ENCODE data around the gene PRCD.

DNA sequence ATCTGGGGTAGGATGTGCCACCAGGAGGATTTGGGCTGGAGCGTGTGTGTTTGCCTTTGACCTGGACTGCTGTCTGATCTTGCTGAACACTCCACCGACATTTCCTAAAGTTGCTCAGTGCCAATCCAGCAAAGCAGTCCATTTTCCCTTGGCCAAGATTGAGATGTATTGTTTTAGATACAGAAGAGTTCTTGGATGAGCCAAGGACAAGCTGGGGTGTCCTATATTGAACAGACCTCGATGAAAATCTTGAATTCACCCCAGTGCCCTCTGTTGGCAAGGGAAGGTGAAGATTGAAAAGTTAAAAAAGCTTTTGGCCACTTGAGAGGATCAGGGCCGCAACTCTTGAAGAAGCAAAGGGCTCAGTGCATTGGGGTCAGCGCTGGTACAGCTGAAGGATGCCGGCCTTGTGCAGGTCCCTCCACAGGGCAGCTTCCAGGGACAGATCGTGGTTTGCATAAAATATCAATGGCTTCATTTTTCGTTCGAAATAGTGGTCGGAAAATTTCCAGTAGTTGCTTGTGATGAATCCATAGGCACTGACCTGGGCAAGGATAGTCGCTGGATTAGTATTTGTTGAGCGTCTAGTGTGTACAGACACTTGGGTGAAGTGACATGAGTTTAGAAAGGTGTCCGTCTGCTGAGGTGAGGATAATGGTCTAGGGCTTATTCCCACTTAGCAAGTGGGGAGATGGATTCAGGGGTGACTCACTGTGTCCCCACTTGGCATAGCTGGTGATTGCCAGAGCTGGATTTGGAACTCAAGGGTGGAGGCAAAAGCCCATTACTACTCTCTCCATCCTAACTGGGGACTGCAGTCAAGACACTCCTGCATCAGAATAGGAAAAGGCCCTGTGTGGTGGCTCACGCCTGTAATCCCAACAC is 26.1 kb downstream of the PRCD start:
- TF ChIP-seq CTCF (IDR thresholded peaks at IDR 0.05; ENCODE audit: borderline replicate concordance, extremely low read depth, low read length, poor library complexity, severe bottlenecking) = no peak
- no peak for TF ChIP-seq EZH2 (IDR thresholded peaks at IDR 0.05; ENCODE audit: borderline replicate concordance, low read depth, low read length, severe bottlenecking)

Measured in DND-41 (cell line).